Erythroblast (primary cell): ENCODE measurements around the gene SS18L1.

Experiments used
- GATA1 ChIP-seq: IDR thresholded peaks from 2 replicates; pipeline ENCODE4 v1.6.1; 2011; ENCODE audit warnings: low read depth, mild to moderate bottlenecking, control low read depth, low read length, moderate library complexity
- POLR2A ChIP-seq: IDR thresholded peaks from 2 replicates; pipeline ENCODE4 v1.6.1; 2011; ENCODE audit warnings: mild to moderate bottlenecking, low read length

DNA sequence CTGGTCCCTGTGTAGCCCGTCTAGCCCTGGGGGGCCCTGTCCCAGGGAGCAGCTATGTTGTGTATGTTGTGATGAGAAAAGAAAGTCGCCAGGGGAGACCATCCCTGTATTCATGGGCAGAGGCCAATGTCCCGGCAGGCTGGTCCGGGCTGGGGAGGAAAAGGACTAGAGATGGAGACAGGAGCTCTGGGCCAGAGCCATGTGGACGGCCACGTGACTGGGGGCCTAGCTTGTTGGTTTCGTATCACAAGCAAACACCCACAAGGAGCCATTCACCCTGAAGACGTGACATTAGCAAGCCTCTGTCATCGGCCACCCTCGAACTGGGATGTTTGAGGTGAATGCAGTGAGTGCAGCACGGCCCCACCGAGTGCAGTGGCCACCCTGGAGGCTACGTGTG, 79.4 kb downstream of the SS18L1 start:
- TF ChIP-seq POLR2A (no peak), GATA1 (no peak)
